A549 (cell line): ENCODE data around the gene EIF6. TPM values are rescaled to one million over a fixed set of nuclear protein-coding genes. Genes with fewer than 3 reads are reported as not detected.

ENCODE experiments used
- ATAC-seq, 2 experiments: fragments of 200-7000 bp in 1 of 2; fragments of >200 bp in 1 of 2; cut with Nextera tagmentation in 1 of 2; cut with Tn5 transposase in 1 of 2; 3 replicates each; pipeline versions ENCODE4 v1.8.0 to v1.9.1; 2018 to 2020; ENCODE audit warnings: mild to moderate bottlenecking in 1 of 2, moderate library complexity in 1 of 2
- CTCF ChIA-PET: fragments of 300-600 bp; sonication (Branson Sonifier 250); formaldehyde crosslinking; extraction: SDS; loops from one replicate; lab custom pipeline; 2021; ENCODE audit warnings: antibody characterized with exemption, inconsistent platforms; lab: Yijun Ruan, JAX
- POLR2A ChIA-PET: fragments of 350-600 bp; formaldehyde crosslinking; extraction: SDS; loops from one replicate; lab custom pipeline; 2021; ENCODE audit warnings: antibody characterized with exemption, inconsistent platforms; lab: Yijun Ruan, JAX
- DNase-seq, 2 experiments: peaks; one replicate each; pipeline versions ENCODE4 v3.0.0 to v3.0.0-alpha.2; 2011 to 2016; ENCODE audit warnings: low read depth in 1 of 2, low spot score in 1 of 2
- FAIRE-seq: peaks from 2 replicates; lab custom pipeline; 2011; peaks lifted over from hg19 to GRCh38; lab: Jason Lieb, UNC
- H3K27ac ChIP-seq, 2 experiments: fragments of >200 bp; sonication (Bioruptor Twin); formaldehyde crosslinking; 3 replicates each; pipeline ENCODE4 v1.5.1; 2016 to 2017
- H3K4me1 ChIP-seq: fragments of >200 bp; sonication (Bioruptor Twin); formaldehyde crosslinking; 3 replicates; pipeline ENCODE4 v1.6.1; 2016
- H3K4me2 ChIP-seq: fragments of >200 bp; sonication (Bioruptor Twin); formaldehyde crosslinking; 3 replicates; pipeline ENCODE4 v1.6.1; 2016
- H3K4me3 ChIP-seq: fragments of >200 bp; sonication (Bioruptor Twin); formaldehyde crosslinking; 3 replicates; pipeline ENCODE4 v1.5.1; 2016
- H3K9me3 ChIP-seq: fragments of >200 bp; sonication (Bioruptor Twin); formaldehyde crosslinking; 3 replicates; pipeline ENCODE4 v1.6.1; 2016
- ATOH8 ChIP-seq: fragments of 250-450 bp; sonication (Bioruptor Pico); IDR thresholded peaks from 2 replicates; pipeline ENCODE4 v1.5.0; 2020; ENCODE audit warnings: low read depth, mild to moderate bottlenecking, moderate library complexity
- CBX8 ChIP-seq: fragments of 200-600 bp; sonication (generic); IDR thresholded peaks from 2 replicates; pipeline ENCODE4 v1.6.1; 2016
- CHD4 ChIP-seq: fragments of 200-600 bp; sonication (generic); IDR thresholded peaks from 2 replicates; pipeline ENCODE4 v1.6.1; 2016; ENCODE audit warnings: antibody characterized with exemption, mild to moderate bottlenecking, borderline replicate concordance
- E2F6 ChIP-seq: IDR thresholded peaks from 2 replicates; pipeline ENCODE4 v1.6.1; 2012; ENCODE audit warnings: low read depth, borderline replicate concordance
- EHF ChIP-seq: fragments of 250-450 bp; sonication (Bioruptor Pico); IDR thresholded peaks from 2 replicates; pipeline ENCODE4 v1.5.0; 2020; ENCODE audit warnings: mild to moderate bottlenecking
- FOSL2 ChIP-seq, 2 experiments: fragments of 450-650 bp in 1 of 2; fragments of >200 bp in 1 of 2; sonication (Bioruptor Twin) in 1 of 2; formaldehyde crosslinking; IDR thresholded peaks; 2 replicates each; pipeline versions ENCODE4 v1.5.0 to v1.6.1; 2016 to 2020; ENCODE audit warnings: mild to moderate bottlenecking in 1 of 2, moderate library complexity in 1 of 2
- FOXS1 ChIP-seq: fragments of 250-450 bp; sonication (Bioruptor Pico); IDR thresholded peaks from 2 replicates; pipeline ENCODE4 v1.5.0; 2020; ENCODE audit warnings: mild to moderate bottlenecking, moderate library complexity
- HOXA7 ChIP-seq: fragments of 250-450 bp; sonication (Bioruptor Pico); IDR thresholded peaks from 2 replicates; pipeline ENCODE4 v1.5.0; 2020; ENCODE audit warnings: mild to moderate bottlenecking, moderate library complexity
- HOXB13 ChIP-seq: fragments of 250-450 bp; sonication (Bioruptor Pico); IDR thresholded peaks from 2 replicates; pipeline ENCODE4 v1.5.0; 2020; ENCODE audit warnings: low read depth, mild to moderate bottlenecking, moderate library complexity
- HOXB5 ChIP-seq: fragments of 250-450 bp; sonication (Bioruptor Pico); IDR thresholded peaks from 2 replicates; pipeline ENCODE4 v1.5.0; 2020; ENCODE audit warnings: mild to moderate bottlenecking, moderate library complexity
- MAX ChIP-seq: IDR thresholded peaks from 2 replicates; pipeline ENCODE4 v1.6.1; 2012
- PHF8 ChIP-seq: fragments of 200-600 bp; sonication (generic); IDR thresholded peaks from 2 replicates; pipeline ENCODE4 v1.6.1; 2016; ENCODE audit warnings: low read depth, mild to moderate bottlenecking, antibody characterized with exemption, moderate library complexity, borderline replicate concordance
- POLR2A ChIP-seq: IDR thresholded peaks from 2 replicates; pipeline ENCODE4 v1.6.1; 2012; ENCODE audit warnings: mild to moderate bottlenecking, low read length
- POLR2AphosphoS2 ChIP-seq: conservative IDR thresholded peaks from 2 replicates; pipeline ENCODE4 v1.6.1; 2012; ENCODE audit warnings: low read length, improper control_type of control experiment, inconsistent platforms
- RCOR1 ChIP-seq: fragments of 150-350 bp; IDR thresholded peaks from 2 replicates; pipeline ENCODE4 v1.6.1; 2014; ENCODE audit warnings: antibody characterized with exemption, low read length, low read depth
- TFCP2L1 ChIP-seq: fragments of 250-450 bp; sonication (Bioruptor Pico); IDR thresholded peaks from 2 replicates; pipeline ENCODE4 v1.5.0; 2021; ENCODE audit warnings: mild to moderate bottlenecking
- USF2 ChIP-seq: fragments of 450-650 bp; IDR thresholded peaks from 2 replicates; pipeline ENCODE4 v1.6.1; 2014; ENCODE audit warnings: antibody characterized with exemption
- ZFP36 ChIP-seq: fragments of 450-650 bp; IDR thresholded peaks from 2 replicates; pipeline ENCODE4 v1.6.1; 2014; ENCODE audit warnings: borderline replicate concordance; ENCODE audit not compliant: partially characterized antibody
- WGBS: methylation state at CpG from one replicate; pipeline ENCODE4 v1.1.6; 2017; ENCODE audit errors: missing lambda C conversion rate; 5-methylcytosine and 5-hydroxymethylcytosine counted together
- polyA plus RNA-seq, 4 experiments: library from polyadenylated mRNA; depleted of rRNA in 3 of 4; stranded (reverse); fragments of >200 nt; fragmentation: RNase III in 1 of 4; extraction: RNeasy Plus Mini Kit Qiagen cat#74134 plus additional on column Dnase treatment in 1 of 4; gene quantifications; 2 replicates in 3 of 4; 3 replicates in 1 of 4; pipeline ENCODE4 v1.2.3, GENCODE V29; 2011 to 2017

EIF6 gene
- polyA plus RNA-seq, 2 of the 4 experiments (the other 2 are of a cell fraction), result 184 to 294 TPM

- no peak for ATAC-seq
- TF ChIP-seq FOSL2 (IDR thresholded peaks at IDR 0.05) (no peak), FOSL2 (CRISPR knock-in tag; IDR thresholded peaks at IDR 0.05) (no peak), RCOR1 (no peak), MAX (no peak), CBX8 (no peak), POLR2AphosphoS2 (no peak), FOXS1 (CRISPR knock-in tag) (no peak), CHD4 (no peak), HOXB13 (CRISPR knock-in tag) (no peak), E2F6 (no peak), EHF (CRISPR knock-in tag) (no peak)
- 51% methylated on average over 5 of the region's 5 CpGs for WGBS
- no peak overlapping the region for H3K4me2 ChIP-seq
- ChIA-PET CTCF (interaction anchor here (0.7 to 10.6 kb wide), 4 partner anchors 10 to 198 kb away, joined by 3 to 138 read pairs (median 3); partner anchors contain the start of gene EIF6), POLR2A (no interaction called here)
- FAIRE-seq, result no peak
- H3K27ac ChIP-seq, result no peak overlapping the region
- H3K9me3 ChIP-seq, result no peaks in the 10 kb centered on the region
- no peak overlapping the region for H3K4me3 ChIP-seq
- DNase-seq, result no peak
- H3K4me1 ChIP-seq, result peaks cover 4% of the 10 kb centered on the region; the same call in 1 of the 3 replicates
These were observed 9.7 kb upstream of the EIF6 start for GRCh38 chr20:35294293-35294685.

- DNase-seq, result no peak
- no peak overlapping the region for H3K4me3 ChIP-seq
- H3K4me1 ChIP-seq, result peaks cover 4% of the 10 kb centered on the region; the same call in 1 of the 3 replicates
- ChIA-PET POLR2A (no interaction called here), CTCF (interaction anchor here (0.7 to 10.6 kb wide), 5 partner anchors 9 to 198 kb away, joined by 3 to 138 read pairs (median 3); partner anchors contain the start of gene EIF6)
- no peaks in the 10 kb centered on the region for H3K9me3 ChIP-seq
- H3K4me2 ChIP-seq, result no peak overlapping the region
- TF ChIP-seq HOXB5 (CRISPR knock-in tag), result no peak
- no peak for TF ChIP-seq ZFP36
- TF ChIP-seq ATOH8 (CRISPR knock-in tag), result no peak
- TF ChIP-seq TFCP2L1, result no peak
- no peak for TF ChIP-seq POLR2A
- no peak for TF ChIP-seq USF2
- TF ChIP-seq PHF8, result no peak
- TF ChIP-seq HOXA7 (CRISPR knock-in tag), result no peak
- TF ChIP-seq MAX, result no peak
- H3K27ac ChIP-seq, result no peak overlapping the region
- 89% methylated on average over 19 of the region's 19 CpGs for WGBS
- FAIRE-seq, result no peak
- ATAC-seq, result no peak
These were observed 9.0 kb upstream of the EIF6 start for GRCh38 chr20:35293303-35294292.
